HEK293T (cell line): Measurements from ENCODE around the gene HTR2B.

Experiments
- BHLHE40 ChIP-seq: fragments of 450-650 bp; IDR thresholded peaks from 2 replicates; pipeline ENCODE4 v1.6.1; 2016; ENCODE audit warnings: mild to moderate bottlenecking, moderate library complexity, borderline replicate concordance
- ELF4 ChIP-seq: fragments of 450-650 bp; IDR thresholded peaks from 2 replicates; pipeline ENCODE4 v1.6.1; 2017; ENCODE audit warnings: antibody characterized with exemption
- FOXM1 ChIP-seq: fragments of 450-650 bp; IDR thresholded peaks from 2 replicates; pipeline ENCODE4 v1.6.1; 2017; ENCODE audit warnings: mild to moderate bottlenecking, borderline replicate concordance
- L3MBTL2 ChIP-seq: fragments of 450-650 bp; conservative IDR thresholded peaks from 2 replicates; pipeline ENCODE4 v1.6.1; 2016; ENCODE audit warnings: mild to moderate bottlenecking
- TF ChIP-seq, protein P1 (sequence below): fragments of 450-650 bp; IDR thresholded peaks from 2 replicates; pipeline ENCODE4 v1.6.1; 2016

- TF ChIP-seq L3MBTL2: no peak
- TF ChIP-seq BHLHE40: no peak
- TF ChIP-seq, protein P1, sequence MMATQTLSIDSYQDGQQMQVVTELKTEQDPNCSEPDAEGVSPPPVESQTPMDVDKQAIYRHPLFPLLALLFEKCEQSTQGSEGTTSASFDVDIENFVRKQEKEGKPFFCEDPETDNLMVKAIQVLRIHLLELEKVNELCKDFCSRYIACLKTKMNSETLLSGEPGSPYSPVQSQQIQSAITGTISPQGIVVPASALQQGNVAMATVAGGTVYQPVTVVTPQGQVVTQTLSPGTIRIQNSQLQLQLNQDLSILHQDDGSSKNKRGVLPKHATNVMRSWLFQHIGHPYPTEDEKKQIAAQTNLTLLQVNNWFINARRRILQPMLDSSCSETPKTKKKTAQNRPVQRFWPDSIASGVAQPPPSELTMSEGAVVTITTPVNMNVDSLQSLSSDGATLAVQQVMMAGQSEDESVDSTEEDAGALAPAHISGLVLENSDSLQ: no peak
- TF ChIP-seq ELF4: no peak
- no peak for TF ChIP-seq FOXM1
Observed at GRCh38 chr2:231118614-231118942, 6.3 kb downstream of the HTR2B start.
